ES-I3 (cell line): ENCODE measurements around the gene SLC22A4.

ENCODE experiments used
- H3K36me3 ChIP-seq: 2 replicates; pipeline ENCODE4 v1.6.1; 2013; ENCODE audit warnings: mild to moderate bottlenecking, low read length, control low read depth, moderate library complexity; ENCODE audit not compliant: insufficient read depth
- H3K4me1 ChIP-seq: 2 replicates; pipeline ENCODE4 v1.6.1; 2013; ENCODE audit warnings: mild to moderate bottlenecking, control low read depth, low read length; ENCODE audit not compliant: insufficient read depth
- H3K9ac ChIP-seq: 2 replicates; pipeline ENCODE4 v1.6.1; 2013; ENCODE audit warnings: low read depth, mild to moderate bottlenecking, low read length, moderate library complexity
- H3K9me3 ChIP-seq: 2 replicates; pipeline ENCODE4 v1.6.1; 2013; ENCODE audit warnings: mild to moderate bottlenecking, low read length, moderate library complexity; ENCODE audit not compliant: control insufficient read depth, insufficient read depth

Gene SLC22A4

GRCh38 chr5:132383984-132384383 is 89.8 kb downstream of the SLC22A4 start:
- Histone ChIP-seq H3K4me1 (peaks cover 22% of the 10 kb centered on the region), H3K36me3 (no peaks in the 10 kb centered on the region), H3K9me3 (no peaks in the 10 kb centered on the region), H3K9ac (no peak overlapping the region)

DNA sequence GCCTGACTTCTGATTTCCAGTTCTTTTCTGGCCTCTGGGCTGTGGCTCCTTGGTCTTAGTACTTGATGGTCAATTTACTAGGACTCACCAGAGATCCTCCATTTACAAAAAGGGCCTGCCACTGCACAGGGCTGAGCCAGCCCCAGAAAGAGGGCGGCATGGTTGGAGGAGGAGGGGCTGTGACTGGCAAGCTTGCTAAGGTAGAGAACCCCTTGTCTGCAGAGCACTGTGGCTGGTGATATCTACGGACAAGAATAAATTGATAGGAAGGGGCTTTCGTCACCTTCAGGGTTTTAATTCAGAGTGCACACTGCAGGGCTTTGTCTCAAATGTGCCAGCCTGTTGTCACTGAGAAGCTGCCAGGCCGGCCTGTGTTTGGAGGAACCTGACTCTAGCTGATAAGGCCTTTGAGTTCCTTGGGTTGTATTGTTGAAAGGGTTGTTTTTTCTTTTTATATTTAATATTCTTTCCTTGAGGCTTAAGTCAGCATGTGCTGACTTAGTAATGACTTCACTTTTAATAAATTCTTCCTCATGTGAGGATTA is 90.4 kb downstream of the SLC22A4 start:
- H3K36me3 ChIP-seq: no peaks in the 10 kb centered on the region
- no peak overlapping the region for H3K9ac ChIP-seq
- no peaks in the 10 kb centered on the region for H3K9me3 ChIP-seq
- H3K4me1 ChIP-seq: peaks cover 28% of the 10 kb centered on the region

- no peaks in the 10 kb centered on the region for H3K9me3 ChIP-seq
- peaks cover 33% of the 10 kb centered on the region for H3K4me1 ChIP-seq
- no peaks in the 10 kb centered on the region for H3K36me3 ChIP-seq
- no peak overlapping the region for H3K9ac ChIP-seq
These were observed 91.3 kb downstream of the SLC22A4 start for GRCh38 chr5:132385326-132386105.

GRCh38 chr5:132386644-132387286 is 92.6 kb downstream of the SLC22A4 start:
- H3K9me3 ChIP-seq: no peaks in the 10 kb centered on the region
- H3K36me3 ChIP-seq: no peaks in the 10 kb centered on the region
- H3K4me1 ChIP-seq: peaks cover 33% of the 10 kb centered on the region
- H3K9ac ChIP-seq: no peak overlapping the region

GRCh38 chr5:132387640-132388117 is 93.5 kb downstream of the SLC22A4 start:
- Histone ChIP-seq H3K9ac (no peak overlapping the region), H3K4me1 (peaks cover 33% of the 10 kb centered on the region), H3K36me3 (no peaks in the 10 kb centered on the region), H3K9me3 (no peaks in the 10 kb centered on the region)

GRCh38 chr5:132388244-132389050 is 94.3 kb downstream of the SLC22A4 start:
- Histone ChIP-seq H3K9ac (no peak overlapping the region), H3K4me1 (peaks cover 33% of the 10 kb centered on the region), H3K36me3 (no peaks in the 10 kb centered on the region)

GRCh38 chr5:132389051-132389331 is 94.8 kb downstream of the SLC22A4 start:
- Histone ChIP-seq H3K36me3 (no peaks in the 10 kb centered on the region), H3K4me1 (peaks cover 33% of the 10 kb centered on the region), H3K9me3 (no peaks in the 10 kb centered on the region), H3K9ac (no peak overlapping the region)

More at GRCh38 chr5:132388244-132389050, 94.3 kb downstream of the SLC22A4 start:
- H3K9me3 ChIP-seq: no peaks in the 10 kb centered on the region

DNA sequence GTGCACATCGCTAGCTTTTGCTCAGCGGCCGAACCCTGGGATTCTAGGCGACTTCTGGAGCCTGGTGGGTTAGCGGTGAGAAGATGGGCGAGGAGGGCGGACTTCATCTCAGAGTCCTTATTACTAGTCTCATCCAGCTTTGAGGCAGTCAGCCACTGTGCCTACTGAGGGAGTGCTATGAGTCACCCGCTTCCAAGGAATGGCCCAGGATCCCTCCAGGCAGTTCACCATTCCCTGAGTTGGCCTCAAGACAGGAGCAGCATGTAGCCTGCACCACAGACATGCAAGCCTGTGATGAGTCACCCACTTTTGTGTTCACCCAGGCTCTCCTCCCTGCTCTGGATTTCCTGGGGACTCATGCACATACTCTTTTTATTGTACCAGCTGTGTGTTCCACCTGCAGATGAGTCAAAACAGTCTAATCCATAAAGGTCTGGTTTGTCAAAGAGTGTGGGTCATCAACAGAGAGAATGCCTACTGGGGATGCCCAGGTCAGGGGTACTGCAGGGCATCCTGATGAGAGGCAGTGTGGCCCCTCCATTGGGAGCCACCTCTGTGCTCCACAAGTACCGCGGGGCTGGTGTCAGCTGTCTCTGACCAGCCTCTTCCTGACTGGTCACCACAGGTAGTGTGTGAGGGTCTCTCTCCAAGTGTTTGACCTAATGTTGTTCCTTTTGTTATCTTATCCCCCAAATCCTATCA is 95.5 kb downstream of the SLC22A4 start:
- no peaks in the 10 kb centered on the region for H3K9me3 ChIP-seq
- H3K36me3 ChIP-seq: no peaks in the 10 kb centered on the region
- H3K9ac ChIP-seq: no peak overlapping the region
- H3K4me1 ChIP-seq: peaks cover 33% of the 10 kb centered on the region

DNA sequence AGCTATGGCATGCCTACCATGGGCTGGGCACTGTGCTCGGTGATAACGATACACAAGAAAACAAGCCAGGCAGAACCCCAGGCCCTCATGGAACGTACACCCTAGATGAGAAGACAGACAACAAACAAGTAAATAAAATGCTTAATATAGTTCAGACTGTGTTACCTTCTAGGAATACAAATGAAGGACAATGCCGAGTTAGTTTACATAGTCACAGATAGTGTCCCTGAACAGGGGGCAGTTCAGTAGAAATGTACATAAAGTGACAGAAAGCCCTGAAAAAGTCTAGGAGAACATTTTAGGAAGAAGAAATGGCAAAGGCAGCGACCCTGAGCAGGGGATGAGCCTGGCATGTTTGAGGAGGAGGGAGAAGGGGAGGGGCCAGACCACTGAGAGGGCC is 97.1 kb downstream of the SLC22A4 start:
- Histone ChIP-seq H3K9me3 (no peaks in the 10 kb centered on the region), H3K4me1 (peaks cover 33% of the 10 kb centered on the region), H3K36me3 (no peaks in the 10 kb centered on the region), H3K9ac (no peak overlapping the region)

GRCh38 chr5:132391870-132392269 is 97.7 kb downstream of the SLC22A4 start:
- Histone ChIP-seq H3K36me3 (no peaks in the 10 kb centered on the region), H3K9me3 (no peaks in the 10 kb centered on the region), H3K4me1 (peaks cover 31% of the 10 kb centered on the region)

GRCh38 chr5:132392411-132392810 is 98.2 kb downstream of the SLC22A4 start:
- H3K36me3 ChIP-seq: no peaks in the 10 kb centered on the region

More at GRCh38 chr5:132391870-132392269, 97.7 kb downstream of the SLC22A4 start:
- no peak overlapping the region for H3K9ac ChIP-seq

DNA sequence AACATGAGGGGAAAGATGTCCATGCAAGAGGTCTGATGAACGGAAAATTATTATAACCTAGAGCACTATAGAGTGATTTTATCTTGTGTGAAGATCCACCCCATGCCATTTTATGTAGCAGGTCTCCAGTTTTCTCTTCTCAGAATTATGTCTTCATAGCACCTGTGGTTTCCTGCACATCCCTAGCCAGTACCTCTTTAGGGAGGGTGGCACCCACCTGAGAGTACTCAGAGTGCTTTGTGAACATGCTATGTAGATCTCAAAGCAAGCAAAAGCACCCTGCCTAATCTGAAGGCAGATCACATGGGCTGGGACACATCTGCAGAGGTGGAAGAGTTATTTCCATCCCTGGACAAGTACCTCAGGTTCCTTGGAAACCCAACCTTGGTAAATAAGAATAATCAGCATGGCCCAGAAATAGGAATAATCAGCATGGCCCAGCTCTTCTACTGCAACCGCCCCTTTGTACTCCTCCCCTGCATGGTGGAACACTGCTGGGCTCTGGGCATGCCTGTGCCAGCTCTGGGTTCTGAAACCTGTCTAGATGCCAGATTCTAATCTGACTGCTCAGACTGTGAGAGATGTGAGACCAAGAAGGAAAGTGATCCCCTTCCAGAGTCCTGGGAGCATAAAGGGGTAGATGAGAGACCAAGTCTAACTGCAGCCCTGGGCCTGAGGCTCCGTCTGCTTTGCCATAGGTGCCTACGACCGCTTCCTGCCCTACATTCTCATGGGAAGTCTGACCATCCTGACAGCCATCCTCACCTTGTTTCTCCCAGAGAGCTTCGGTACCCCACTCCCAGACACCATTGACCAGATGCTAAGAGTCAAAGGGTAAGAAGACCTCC is 99.0 kb downstream of the SLC22A4 start:
- Histone ChIP-seq H3K9ac (no peak overlapping the region), H3K36me3 (no peaks in the 10 kb centered on the region), H3K9me3 (no peaks in the 10 kb centered on the region), H3K4me1 (peaks cover 20% of the 10 kb centered on the region)

More at GRCh38 chr5:132392411-132392810, 98.2 kb downstream of the SLC22A4 start:
- H3K4me1 ChIP-seq: peaks cover 27% of the 10 kb centered on the region
- no peak overlapping the region for H3K9ac ChIP-seq
- no peaks in the 10 kb centered on the region for H3K9me3 ChIP-seq
